HepG2 (cell line): ENCODE results near the gene TASL. TPM values are rescaled to one million over a fixed set of nuclear protein-coding genes. Genes with fewer than 3 reads are reported as not detected.

Source experiments
- ATAC-seq: fragments of 200-7000 bp; cut with Tn5 transposase; 3 replicates; pipeline ENCODE4 v1.9.1; 2020; ENCODE audit warnings: mild to moderate bottlenecking, moderate library complexity
- BruUV-seq: library from RNA; stranded (reverse); fragments of 400-500 nt; replicated peaks from 2 replicates; lab custom pipeline; 2021; lab: Mats Ljungman, UMichigan
- CTCF ChIA-PET: fragments of 300-600 bp; formaldehyde crosslinking; extraction: SDS; loops from one replicate; lab custom pipeline; 2021; ENCODE audit warnings: low total read pairs, inconsistent platforms, low intra/inter-chr PET ratio; lab: Yijun Ruan, JAX
- POLR2A ChIA-PET: fragments of 350-600 bp; sonication (Branson Sonifier 250); formaldehyde crosslinking; loops from one replicate; lab custom pipeline; 2020; ENCODE audit warnings: antibody characterized with exemption, inconsistent platforms; lab: Yijun Ruan, JAX
- DNase-seq: peaks from one replicate; pipeline ENCODE4 v3.0.0-alpha.2; 2015; ENCODE audit warnings: low spot score
- FAIRE-seq: peaks from 3 replicates; lab custom pipeline; 2011; peaks lifted over from hg19 to GRCh38; lab: Jason Lieb, UNC
- H2AFZ ChIP-seq: one replicate; pipeline ENCODE4 v1.6.1; 2011; ENCODE audit warnings: low read length, inconsistent platforms
- H3K27ac ChIP-seq: fragments of 300-600 bp; 3 replicates; pipeline ENCODE4 v1.8.0; 2011; ENCODE audit warnings: mixed run types, mild to moderate bottlenecking, mixed read lengths, low read length, inconsistent platforms; ENCODE audit not compliant: insufficient read depth; ENCODE audit errors: extremely low read length
- H3K27me3 ChIP-seq, 2 experiments: fragments of 200-600 bp in 1 of 2; 2 replicates in 1 of 2; 3 replicates in 1 of 2; pipeline versions ENCODE4 v1.6.0 to v1.8.0; 2011; ENCODE audit warnings: low read length in 2 of 2, mild to moderate bottlenecking in 2 of 2, moderate library complexity in 2 of 2, inconsistent platforms in 1 of 2; ENCODE audit not compliant: insufficient read depth in 2 of 2, control insufficient read depth in 1 of 2
- H3K36me3 ChIP-seq, 2 experiments: fragments of 200-600 bp in 1 of 2; replicated peaks in 1 of 2; 2 replicates in 1 of 2; 3 replicates in 1 of 2; pipeline versions ENCODE4 v1.5.1 to v1.8.0; 2011; ENCODE audit warnings: low read length in 2 of 2, inconsistent platforms in 1 of 2; ENCODE audit not compliant: insufficient read depth in 2 of 2, control insufficient read depth in 1 of 2
- H3K4me1 ChIP-seq: 2 replicates; pipeline ENCODE4 v1.5.1; 2012; ENCODE audit warnings: low read length, inconsistent platforms; ENCODE audit not compliant: insufficient read depth
- H3K4me2 ChIP-seq: 2 replicates; pipeline ENCODE4 v1.6.0; 2011; ENCODE audit warnings: low read depth, low read length, inconsistent platforms
- H3K4me3 ChIP-seq, 3 experiments: fragments of 200-600 bp in 1 of 3; sonication (generic), shearing (Covaris generic) in 1 of 3; replicated peaks in 1 of 3; 2 replicates each; pipeline ENCODE4 v1.5.1; 2011 to 2016; ENCODE audit warnings: low read length in 3 of 3, inconsistent platforms in 2 of 3, low read depth in 2 of 3, mild to moderate bottlenecking in 2 of 3, control low read depth in 1 of 3, mixed read lengths in 1 of 3; ENCODE audit not compliant: insufficient read depth in 1 of 3
- H3K79me2 ChIP-seq: one replicate; pipeline ENCODE4 v1.6.1; 2011; ENCODE audit warnings: low read length, inconsistent platforms; ENCODE audit not compliant: insufficient read depth
- H3K9ac ChIP-seq: 2 replicates; pipeline ENCODE4 v1.6.0; 2011; ENCODE audit warnings: mild to moderate bottlenecking, low read depth, low read length, inconsistent platforms; ENCODE audit not compliant: insufficient read depth
- H3K9me3 ChIP-seq: 2 replicates; pipeline ENCODE4 v1.5.1; 2012; ENCODE audit warnings: mild to moderate bottlenecking, low read length
- H4K20me1 ChIP-seq: 2 replicates; pipeline ENCODE4 v1.6.0; 2011; ENCODE audit warnings: inconsistent platforms, mild to moderate bottlenecking, low read length, moderate library complexity; ENCODE audit not compliant: insufficient read depth
- HNRNPH1 ChIP-seq: fragments of 200-400 bp; formaldehyde crosslinking; optimal IDR thresholded peaks from 2 replicates; pipeline ENCODE3; 2017; ENCODE audit warnings: mild to moderate bottlenecking, low read depth, low read length
- MXD4 ChIP-seq: IDR thresholded peaks from 2 replicates; pipeline ENCODE4 v1.6.1; 2016; ENCODE audit warnings: mild to moderate bottlenecking, missing biosample characterization, missing genetic modification reagents
- SMC3 ChIP-seq: IDR thresholded peaks from 2 replicates; pipeline ENCODE4 v1.6.1; 2011; ENCODE audit warnings: low read length, improper control_type of control experiment
- SNRNP70 ChIP-seq: fragments of 200-400 bp; formaldehyde crosslinking; IDR thresholded peaks from 2 replicates; pipeline ENCODE4 v1.6.1; 2017; ENCODE audit warnings: mild to moderate bottlenecking, low read depth, low read length, moderate library complexity
- STAG1 ChIP-seq: sonication (generic); formaldehyde crosslinking; IDR thresholded peaks from 2 replicates; pipeline ENCODE4 v1.4.0; 2020; ENCODE audit warnings: missing genetic modification reagents
- TAF15 ChIP-seq: fragments of 200-400 bp; formaldehyde crosslinking; IDR thresholded peaks from one replicate; pipeline ENCODE4 v1.6.1; 2018; ENCODE audit warnings: mild to moderate bottlenecking, low read depth, low read length; ENCODE audit not compliant: poor library complexity, severe bottlenecking
- ZNF3 ChIP-seq: IDR thresholded peaks from 2 replicates; pipeline ENCODE4 v1.7.0; 2017; ENCODE audit warnings: inconsistent platforms
- WGBS: methylation state at CpG from one replicate; pipeline ENCODE4 v1.1.6; 2017; ENCODE audit warnings: low lambda C conversion rate; 5-methylcytosine and 5-hydroxymethylcytosine counted together
- in situ Hi-C: cut with HindIII; loops from 2 replicates; pipeline ENCODE4 v1.10.0; 2017; ENCODE audit warnings: low pct_unique_long_range_greater_than_20kb; ENCODE audit not compliant: extremely low pct_ligation_motif_present
- intact Hi-C: fragments of 100-400 bp; cut with micrococcal nuclease; formaldehyde crosslinking; loops from one replicate; pipeline ENCODE4 v1.10.0; 2022; ENCODE audit not compliant: unreplicated experiment
- polyA plus RNA-seq, 8 experiments: library from polyadenylated mRNA; depleted of rRNA in 3 of 8; stranded (reverse) in 7 of 8; unstranded in 1 of 8; fragments of >200 nt; fragmentation: Illumina TruSeq in 4 of 8; extraction: Trizol in 4 of 8; gene quantifications; 2 replicates each; pipeline versions ENCODE4 v1.2.1 to v1.2.3, GENCODE V29; 2011 to 2016; ENCODE audit warnings: low read depth in 4 of 8, missing spikeins in 1 of 8, mixed read lengths in 1 of 8; ENCODE audit not compliant: insufficient read depth in 1 of 8
- total RNA-seq, 5 experiments: library from RNA; depleted of rRNA; stranded (reverse); fragments of >200 nt; fragmentation: Illumina TruSeq; extraction: Trizol; gene quantifications; 2 replicates each; pipeline ENCODE4 v1.2.3, GENCODE V29; 2016; ENCODE audit warnings: low read depth in 1 of 5
- TF ChIP-seq, protein P1 (sequence below): sonication (generic); formaldehyde crosslinking; IDR thresholded peaks from 2 replicates; pipeline ENCODE4 v1.5.0; 2020; ENCODE audit warnings: missing genetic modification reagents, mild to moderate bottlenecking, borderline replicate concordance
- TF ChIP-seq, protein P2 (sequence below): sonication (generic); formaldehyde crosslinking; IDR thresholded peaks from 2 replicates; pipeline ENCODE4 v1.5.0; 2020; ENCODE audit warnings: mild to moderate bottlenecking, missing genetic modification reagents, moderate library complexity

TASL gene
- total and polyA plus RNA-seq, 2 of the 13 experiments (the other 11 are each of a cell fraction or from before 2014, with no cell fraction given), result not detected

- ChIA-PET CTCF (interaction anchor here (0.6 to 1.9 kb wide), 4 partner anchors 21 to 143 kb away, joined by 3 to 10 read pairs (median 6); no protein-coding TSS in a partner anchor), POLR2A (no interaction called here)
- Histone ChIP-seq H4K20me1 (no peaks in the 10 kb centered on the region), H2AFZ (no peak overlapping the region), H3K79me2 (no peaks in the 10 kb centered on the region), H3K27ac (no peak overlapping the region), H3K9me3 (no peaks in the 10 kb centered on the region), H3K36me3 (no peaks in the 10 kb centered on the region), H3K4me1 (peaks cover 26% of the 10 kb centered on the region)
- intact Hi-C loops, result loop anchor here (1.0 to 2.0 kb wide), 2 partner anchors 48 to 143 kb away; no protein-coding TSS in a partner anchor
- ATAC-seq, result no peak
- peak; percentile 2 for DNase-seq
- no peak for TF ChIP-seq TAF15
- TF ChIP-seq MXD4 (CRISPR knock-in tag), result no peak
- TF ChIP-seq SNRNP70, result no peak
- TF ChIP-seq STAG1 (CRISPR knock-in tag), result peak; percentile 39; the same call in 1 of the 2 replicates
- TF ChIP-seq HNRNPH1, result no peak
- TF ChIP-seq, protein P1, sequence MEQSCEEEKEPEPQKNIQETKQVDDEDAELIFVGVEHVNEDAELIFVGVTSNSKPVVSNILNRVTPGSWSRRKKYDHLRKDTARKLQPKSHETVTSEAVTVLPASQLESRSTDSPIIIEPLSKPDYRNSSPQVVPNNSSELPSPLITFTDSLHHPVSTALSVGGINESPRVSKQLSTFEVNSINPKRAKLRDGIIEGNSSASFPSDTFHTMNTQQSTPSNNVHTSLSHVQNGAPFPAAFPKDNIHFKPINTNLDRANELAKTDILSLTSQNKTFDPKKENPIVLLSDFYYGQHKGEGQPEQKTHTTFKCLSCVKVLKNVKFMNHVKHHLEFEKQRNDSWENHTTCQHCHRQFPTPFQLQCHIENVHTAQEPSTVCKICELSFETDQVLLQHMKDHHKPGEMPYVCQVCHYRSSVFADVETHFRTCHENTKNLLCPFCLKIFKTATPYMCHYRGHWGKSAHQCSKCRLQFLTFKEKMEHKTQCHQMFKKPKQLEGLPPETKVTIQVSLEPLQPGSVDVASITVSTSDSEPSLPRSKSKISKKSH, result no peak
- peak; percentile 21; the same call in 1 of the 2 replicates for TF ChIP-seq SMC3
- TF ChIP-seq ZNF3, result no peak
- TF ChIP-seq, protein P2, sequence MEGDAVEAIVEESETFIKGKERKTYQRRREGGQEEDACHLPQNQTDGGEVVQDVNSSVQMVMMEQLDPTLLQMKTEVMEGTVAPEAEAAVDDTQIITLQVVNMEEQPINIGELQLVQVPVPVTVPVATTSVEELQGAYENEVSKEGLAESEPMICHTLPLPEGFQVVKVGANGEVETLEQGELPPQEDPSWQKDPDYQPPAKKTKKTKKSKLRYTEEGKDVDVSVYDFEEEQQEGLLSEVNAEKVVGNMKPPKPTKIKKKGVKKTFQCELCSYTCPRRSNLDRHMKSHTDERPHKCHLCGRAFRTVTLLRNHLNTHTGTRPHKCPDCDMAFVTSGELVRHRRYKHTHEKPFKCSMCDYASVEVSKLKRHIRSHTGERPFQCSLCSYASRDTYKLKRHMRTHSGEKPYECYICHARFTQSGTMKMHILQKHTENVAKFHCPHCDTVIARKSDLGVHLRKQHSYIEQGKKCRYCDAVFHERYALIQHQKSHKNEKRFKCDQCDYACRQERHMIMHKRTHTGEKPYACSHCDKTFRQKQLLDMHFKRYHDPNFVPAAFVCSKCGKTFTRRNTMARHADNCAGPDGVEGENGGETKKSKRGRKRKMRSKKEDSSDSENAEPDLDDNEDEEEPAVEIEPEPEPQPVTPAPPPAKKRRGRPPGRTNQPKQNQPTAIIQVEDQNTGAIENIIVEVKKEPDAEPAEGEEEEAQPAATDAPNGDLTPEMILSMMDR, result peak; percentile 36; the same call in 1 of the 2 replicates
- TF ChIP-seq, all 625 proteins: peak for 3
- WGBS, result 80% methylated on average over 1 of the region's 1 CpG
- Histone ChIP-seq H3K27me3 (no peaks in the 10 kb centered on the region), H3K4me2 (no peak overlapping the region), H3K4me3 (no peak overlapping the region), H3K9ac (no peak overlapping the region)
- in situ Hi-C loops, result no loop called here
- FAIRE-seq, result no peak
- no TSS peak for BruUV-seq
These were observed 7.1 kb downstream of the TASL start for GRCh38 chrX:30570505-30570904.
